ENCODE measurements around the gene EML1.

EML1 gene

GRCh38 chr14:99852578-99852977 lies 59.4 kb downstream of the EML1 start:
- TF ChIP-seq CTCF (IDR thresholded peaks at IDR 0.05; ENCODE audit: low read depth, low read length), result no peak
- no peak overlapping the region for H3K4me3 ChIP-seq (ENCODE audit: low read depth, low read length)

DNA sequence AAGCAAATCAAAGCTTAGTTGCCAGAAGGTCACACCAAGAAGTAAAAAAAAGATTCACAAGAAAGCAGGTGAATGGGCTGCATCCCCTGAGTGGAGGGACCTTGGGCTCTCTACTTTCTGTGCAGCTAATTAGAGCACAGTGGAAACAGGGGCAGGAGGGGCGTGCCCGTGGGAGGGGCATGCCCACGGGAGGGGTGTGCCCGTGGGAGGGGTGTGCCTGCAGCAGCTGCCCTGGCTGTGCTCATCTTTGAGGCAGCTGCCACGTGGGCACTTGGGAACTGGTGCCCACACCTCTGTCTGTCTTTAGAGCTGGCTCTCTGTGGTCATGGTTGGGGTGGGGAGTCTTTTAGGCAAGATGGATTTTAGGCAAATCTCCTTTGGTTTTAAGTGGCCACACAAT lies 60.0 kb downstream of the EML1 start:
- H3K4me3 ChIP-seq (ENCODE audit: low read depth, low read length), result no peak overlapping the region
- no peak for TF ChIP-seq CTCF (IDR thresholded peaks at IDR 0.05; ENCODE audit: low read depth, low read length)

GRCh38 chr14:99854831-99855230 lies 61.6 kb downstream of the EML1 start:
- TF ChIP-seq CTCF (IDR thresholded peaks at IDR 0.05; ENCODE audit: low read depth, low read length), result no peak
- no peak overlapping the region for H3K4me3 ChIP-seq (ENCODE audit: low read depth, low read length)

- H3K4me3 ChIP-seq (ENCODE audit: low read depth, low read length), result no peak overlapping the region
- TF ChIP-seq CTCF (IDR thresholded peaks at IDR 0.05; ENCODE audit: low read depth, low read length), result no peak
Observed at GRCh38 chr14:99855271-99855670, 62.1 kb downstream of the EML1 start.

DNA sequence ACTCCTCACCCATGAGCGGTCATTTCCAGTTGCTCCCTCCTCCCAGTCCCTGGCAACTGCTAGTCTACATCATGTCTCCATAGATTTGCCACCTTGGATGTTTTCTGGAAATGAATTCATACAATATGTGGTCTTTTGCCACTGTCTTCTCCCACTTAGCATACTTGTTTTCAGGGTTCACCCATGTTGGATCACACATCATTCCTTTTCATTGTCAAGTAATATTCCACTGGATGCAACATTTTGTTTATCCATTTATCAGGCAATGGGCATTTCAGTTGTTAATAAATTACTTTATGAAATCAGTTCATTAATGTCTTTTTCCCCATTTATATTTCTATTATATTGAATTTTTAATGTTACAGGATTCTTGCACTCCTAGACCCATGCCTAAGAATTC lies 64.3 kb downstream of the EML1 start:
- no peak for TF ChIP-seq CTCF (IDR thresholded peaks at IDR 0.05; ENCODE audit: low read depth, low read length)
- no peak overlapping the region for H3K4me3 ChIP-seq (ENCODE audit: low read depth, low read length)

DNA sequence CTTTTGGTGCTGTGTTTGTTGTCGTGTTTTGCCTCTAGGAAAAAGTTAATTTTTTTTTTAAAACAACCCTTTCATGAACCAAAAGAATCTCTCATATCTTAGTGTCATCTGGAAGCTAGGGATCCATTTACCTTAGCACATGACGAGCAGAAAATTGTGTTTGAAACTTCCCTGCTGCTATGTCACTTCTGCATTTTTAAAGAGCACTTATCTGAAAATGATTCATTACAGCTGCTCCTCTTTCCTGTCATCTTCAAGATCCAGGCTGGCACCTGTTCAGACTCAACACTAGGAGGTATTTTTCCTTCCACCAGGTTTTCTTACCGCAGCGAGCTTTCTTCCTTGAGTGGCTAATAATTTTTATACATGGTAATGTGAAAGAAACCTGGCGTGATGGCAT lies 67.0 kb downstream of the EML1 start:
- H3K4me3 ChIP-seq (ENCODE audit: low read depth, low read length), result no peak overlapping the region
- no peak for TF ChIP-seq CTCF (IDR thresholded peaks at IDR 0.05; ENCODE audit: low read depth, low read length)

GRCh38 chr14:99862136-99862535 lies 68.9 kb downstream of the EML1 start:
- TF ChIP-seq CTCF (IDR thresholded peaks at IDR 0.05; ENCODE audit: low read depth, low read length), result no peak
- H3K4me3 ChIP-seq (ENCODE audit: low read depth, low read length), result no peak overlapping the region

Data from WI38 (cell line).